GM12872 (cell line): Measurements from ENCODE around the gene MYL5.

Experiments used
- TF ChIP-seq, protein P1 (sequence below): IDR thresholded peaks from 3 replicates; pipeline ENCODE4 v1.5.1; 2011; ENCODE audit warnings: low read depth, mild to moderate bottlenecking, low read length, moderate library complexity; ENCODE audit not compliant: insufficient read depth

The MYL5 gene

GRCh38 chr4:667545-667925 lies 6.8 kb upstream of the MYL5 start:
- TF ChIP-seq, protein P1, sequence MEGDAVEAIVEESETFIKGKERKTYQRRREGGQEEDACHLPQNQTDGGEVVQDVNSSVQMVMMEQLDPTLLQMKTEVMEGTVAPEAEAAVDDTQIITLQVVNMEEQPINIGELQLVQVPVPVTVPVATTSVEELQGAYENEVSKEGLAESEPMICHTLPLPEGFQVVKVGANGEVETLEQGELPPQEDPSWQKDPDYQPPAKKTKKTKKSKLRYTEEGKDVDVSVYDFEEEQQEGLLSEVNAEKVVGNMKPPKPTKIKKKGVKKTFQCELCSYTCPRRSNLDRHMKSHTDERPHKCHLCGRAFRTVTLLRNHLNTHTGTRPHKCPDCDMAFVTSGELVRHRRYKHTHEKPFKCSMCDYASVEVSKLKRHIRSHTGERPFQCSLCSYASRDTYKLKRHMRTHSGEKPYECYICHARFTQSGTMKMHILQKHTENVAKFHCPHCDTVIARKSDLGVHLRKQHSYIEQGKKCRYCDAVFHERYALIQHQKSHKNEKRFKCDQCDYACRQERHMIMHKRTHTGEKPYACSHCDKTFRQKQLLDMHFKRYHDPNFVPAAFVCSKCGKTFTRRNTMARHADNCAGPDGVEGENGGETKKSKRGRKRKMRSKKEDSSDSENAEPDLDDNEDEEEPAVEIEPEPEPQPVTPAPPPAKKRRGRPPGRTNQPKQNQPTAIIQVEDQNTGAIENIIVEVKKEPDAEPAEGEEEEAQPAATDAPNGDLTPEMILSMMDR, result no peak

DNA sequence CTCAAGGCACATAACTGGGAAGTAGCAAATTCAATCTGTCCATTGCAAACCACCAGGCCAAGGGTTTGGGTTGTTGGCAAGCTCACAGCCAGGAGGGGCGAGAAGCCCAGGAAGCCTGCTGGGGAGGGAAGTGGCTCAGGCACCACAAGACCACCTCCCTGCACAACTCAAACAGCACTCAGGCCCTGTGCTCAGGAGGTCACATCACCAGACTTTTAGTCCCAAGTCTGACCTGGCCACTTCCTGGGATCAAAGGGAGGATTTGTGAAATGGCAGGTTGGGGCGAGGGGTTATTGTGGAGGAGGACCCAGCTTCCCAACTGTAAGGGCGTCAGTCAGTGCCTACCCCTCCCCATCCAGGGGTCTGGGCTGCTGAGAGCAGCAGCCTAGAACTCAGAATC lies 2.6 kb upstream of the MYL5 start:
- TF ChIP-seq, protein P1, result no peak

DNA sequence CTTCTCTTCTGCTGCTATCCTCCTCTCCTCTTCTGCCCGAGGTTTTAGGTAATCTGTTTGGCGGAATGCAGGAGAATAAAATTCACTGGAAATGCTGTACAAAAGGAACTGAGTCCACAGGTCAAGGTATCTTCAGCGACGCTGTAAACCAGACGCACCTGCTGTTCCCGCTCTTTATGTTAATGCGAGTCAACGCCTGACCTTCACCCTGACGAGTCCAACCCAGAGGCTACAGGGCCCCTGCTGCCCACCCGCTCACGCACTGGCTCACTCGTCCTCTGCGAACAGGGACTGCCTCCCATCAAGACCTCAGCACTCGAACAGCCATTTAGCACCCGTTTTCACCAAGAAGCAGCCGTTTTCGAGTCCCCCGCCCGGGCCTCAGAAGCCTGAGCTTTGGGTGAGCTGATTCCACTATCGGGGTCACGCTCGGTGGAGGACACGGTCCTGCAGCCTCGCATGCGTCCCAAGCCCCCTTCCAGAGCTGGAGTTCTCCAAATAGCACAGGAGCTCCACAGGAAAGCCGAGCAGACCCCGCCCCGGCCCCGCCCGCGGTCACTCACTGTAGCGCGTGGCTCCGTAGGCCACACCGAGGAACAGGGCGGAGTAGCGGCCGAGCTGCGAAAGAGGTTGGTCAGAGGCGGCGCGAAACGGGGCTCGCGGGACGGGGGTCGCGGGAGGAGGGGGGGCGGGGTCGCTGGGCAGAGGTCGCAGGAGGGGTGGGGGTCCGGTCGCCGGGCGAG lies 822 bp upstream of the MYL5 start:
- TF ChIP-seq, protein P1, result no peak

GRCh38 chr4:675036-675882 lies 917 bp downstream of the MYL5 start:
- TF ChIP-seq, protein P1, result no peak

DNA sequence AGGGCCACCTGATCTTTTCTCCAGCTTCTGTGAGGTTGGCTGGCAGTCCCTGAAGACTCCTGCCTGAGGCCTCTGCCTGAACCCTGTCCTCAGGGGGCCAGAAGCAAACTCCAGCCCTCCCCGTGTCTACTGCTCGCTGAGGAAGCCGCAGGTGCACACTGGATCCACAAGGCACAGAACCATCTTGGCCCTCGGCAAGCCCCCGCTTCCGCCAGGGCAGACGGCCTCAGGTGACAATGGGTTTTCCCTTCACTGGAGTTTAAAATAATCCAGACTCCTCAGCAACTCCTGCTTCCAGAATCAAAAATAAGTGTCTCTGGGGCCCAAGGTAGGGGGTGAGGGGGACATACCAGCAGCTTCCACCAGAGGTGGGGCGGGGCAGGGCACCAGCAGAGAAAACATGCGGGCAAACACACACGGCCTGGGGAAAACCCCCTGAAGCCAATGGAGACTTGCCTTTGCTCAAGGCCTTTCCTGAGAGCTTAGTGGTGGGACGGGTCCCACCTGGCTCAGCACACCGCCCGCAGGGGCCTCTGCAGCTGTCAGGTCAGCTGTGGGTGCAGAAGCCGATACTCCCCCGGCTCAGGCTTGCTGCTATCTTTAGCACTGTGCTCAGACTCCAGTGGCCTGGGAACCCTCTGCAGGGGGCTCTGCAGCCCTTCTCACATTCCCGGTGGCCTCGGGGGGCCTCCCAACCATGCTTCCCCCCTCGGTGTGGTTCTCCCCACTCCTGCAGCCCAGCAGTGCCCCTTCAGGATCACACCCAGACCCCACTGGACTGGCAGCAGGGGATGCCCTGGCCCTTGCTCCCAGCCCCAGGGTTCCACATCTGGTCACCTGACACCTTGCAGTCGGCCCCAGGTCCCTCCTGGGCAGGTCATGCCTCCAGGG lies 1.9 kb downstream of the MYL5 start:
- TF ChIP-seq, protein P1, result no peak

DNA sequence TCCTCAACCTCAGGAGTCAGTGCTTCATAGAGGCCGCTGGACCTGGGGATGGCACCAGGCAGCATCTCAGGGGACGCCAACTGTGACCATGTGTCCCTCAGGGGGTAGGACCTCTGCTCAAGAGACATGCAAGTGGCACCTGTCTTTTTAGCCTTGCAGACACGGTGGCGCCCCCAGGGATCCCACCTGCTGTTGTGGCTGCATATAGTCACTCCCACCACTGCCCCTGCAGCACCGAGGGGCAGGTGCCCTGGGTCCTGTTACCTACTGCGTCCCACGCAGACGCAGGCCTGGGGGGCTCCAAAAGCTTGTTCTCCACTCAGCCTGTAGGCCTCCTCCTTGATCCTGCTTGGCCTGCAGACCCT lies 2.5 kb downstream of the MYL5 start:
- TF ChIP-seq, protein P1, result no peak
